CD4-positive, alpha-beta T cell treated with Interleukin-4 for 1 hour (primary cell): Measurements from ENCODE around the gene CGB1.

ENCODE experiments used
- DNase-seq, 2 donors: peaks; one replicate each; pipeline ENCODE4 v3.0.0-alpha.2; 2020 to 2022

The CGB1 gene

DNA sequence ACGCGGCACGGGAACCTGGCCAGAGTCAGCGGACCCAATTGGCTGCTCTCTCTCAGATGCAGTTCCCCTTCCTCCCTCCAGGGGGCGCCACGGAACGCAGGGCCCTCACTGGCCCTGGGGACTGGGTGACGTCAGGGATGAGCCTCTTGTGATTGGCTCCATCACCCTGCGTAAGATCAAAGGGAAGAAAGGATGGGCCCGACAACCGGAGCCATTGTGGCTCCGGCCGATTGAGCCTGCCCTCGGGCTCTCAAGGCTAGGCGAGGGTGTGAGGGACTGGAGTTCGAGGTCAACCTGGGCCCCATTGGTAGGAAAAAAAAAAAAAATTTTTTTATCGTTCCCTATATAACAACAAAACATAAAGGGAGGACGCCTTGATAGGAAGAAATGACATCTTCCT is at the start of gene CGB1:
Gene CGB1 (minus strand): TSS at position 81 of the 400 bp plus-strand sequence. CDS start 184 bp downstream, outside the sequence.
- peak; percentile 22 to 32 for DNase-seq

DNA sequence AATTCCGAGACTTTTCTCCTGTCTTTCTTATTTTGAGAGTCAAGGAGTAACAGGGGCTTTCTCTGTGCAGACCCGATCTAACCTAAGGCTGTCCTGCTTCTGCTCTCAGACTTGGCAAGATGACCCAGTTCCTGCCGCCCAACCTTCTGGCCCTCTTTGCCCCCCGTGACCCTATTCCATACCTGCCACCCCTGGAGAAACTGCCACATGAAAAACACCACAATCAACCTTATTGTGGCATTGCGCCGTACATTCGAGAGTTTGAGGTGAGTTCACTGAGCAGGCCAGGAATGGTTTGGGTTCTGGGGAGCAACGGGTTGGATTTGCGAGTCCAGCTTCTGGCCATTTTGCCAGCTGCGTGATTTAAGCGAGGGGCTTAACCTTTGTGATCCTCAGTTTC is 49.6 kb upstream of the CGB1 start:
- DNase-seq = no peak

DNA sequence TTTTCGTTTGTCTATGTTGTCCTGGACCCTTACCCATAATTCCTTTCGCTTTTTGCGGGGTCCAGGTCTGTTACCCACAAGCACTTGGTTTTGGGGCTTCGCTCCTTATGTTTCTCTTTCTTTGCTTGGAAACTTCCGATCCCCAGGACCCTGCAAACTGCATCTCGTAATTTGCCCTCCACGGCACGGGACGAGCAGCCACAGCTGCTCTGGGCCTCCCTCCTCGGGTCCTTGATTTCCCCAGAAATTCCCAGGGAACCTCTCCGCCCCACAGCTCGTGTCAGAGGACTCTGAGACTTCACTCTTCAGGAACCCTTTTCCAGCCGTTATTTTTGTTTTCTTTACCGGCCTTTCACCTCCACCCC is 49.2 kb upstream of the CGB1 start:
- DNase-seq = no peak

DNA sequence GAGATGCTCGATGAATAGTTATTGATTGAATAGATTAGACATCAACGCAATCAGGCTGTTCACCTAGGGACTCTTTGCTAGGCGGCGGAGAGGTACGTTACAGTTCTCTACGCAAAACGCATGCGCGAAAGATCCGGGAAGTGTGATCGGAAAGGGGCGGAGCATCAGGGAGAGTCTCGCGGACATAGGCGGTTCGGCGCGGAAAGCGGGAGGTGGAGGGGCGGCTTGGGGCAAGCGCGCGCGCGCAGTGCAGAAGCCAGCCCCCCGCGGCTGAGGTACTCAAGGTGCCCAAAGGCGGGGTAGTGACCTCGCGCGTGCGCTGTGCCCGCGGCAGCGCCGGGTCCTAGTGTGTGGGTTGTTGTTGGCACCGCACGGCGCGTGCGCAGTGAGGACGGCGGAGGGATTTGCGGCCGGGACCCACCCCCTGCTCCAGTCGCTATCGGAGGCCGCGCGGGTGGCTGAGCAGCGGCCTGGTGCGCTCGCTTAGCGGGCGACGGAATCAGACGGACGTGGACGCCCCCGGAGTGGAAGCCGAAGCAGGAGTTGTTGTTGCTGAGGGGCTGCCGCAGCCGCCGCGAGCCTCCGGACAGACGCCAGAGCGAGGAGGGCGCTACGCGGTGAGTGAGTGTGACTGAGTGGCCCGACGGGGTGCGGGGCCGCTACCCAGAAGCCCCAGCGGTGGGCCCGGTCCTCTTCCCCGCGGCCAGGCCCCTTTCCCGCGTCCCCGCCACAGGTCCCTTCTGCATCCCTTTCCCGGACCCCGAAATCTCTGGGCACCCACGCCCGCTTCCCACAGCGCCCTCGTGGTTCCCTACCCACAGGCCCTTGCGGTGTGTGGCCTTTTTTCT is 48.5 kb upstream of the CGB1 start, which contains the start of gene SNRNP70:
Gene SNRNP70 (plus strand): TSS at position 432 of the 848 bp plus-strand sequence. CDS start 964 bp downstream, outside the sequence.
- DNase-seq = peak; percentile 99 to 100

DNA sequence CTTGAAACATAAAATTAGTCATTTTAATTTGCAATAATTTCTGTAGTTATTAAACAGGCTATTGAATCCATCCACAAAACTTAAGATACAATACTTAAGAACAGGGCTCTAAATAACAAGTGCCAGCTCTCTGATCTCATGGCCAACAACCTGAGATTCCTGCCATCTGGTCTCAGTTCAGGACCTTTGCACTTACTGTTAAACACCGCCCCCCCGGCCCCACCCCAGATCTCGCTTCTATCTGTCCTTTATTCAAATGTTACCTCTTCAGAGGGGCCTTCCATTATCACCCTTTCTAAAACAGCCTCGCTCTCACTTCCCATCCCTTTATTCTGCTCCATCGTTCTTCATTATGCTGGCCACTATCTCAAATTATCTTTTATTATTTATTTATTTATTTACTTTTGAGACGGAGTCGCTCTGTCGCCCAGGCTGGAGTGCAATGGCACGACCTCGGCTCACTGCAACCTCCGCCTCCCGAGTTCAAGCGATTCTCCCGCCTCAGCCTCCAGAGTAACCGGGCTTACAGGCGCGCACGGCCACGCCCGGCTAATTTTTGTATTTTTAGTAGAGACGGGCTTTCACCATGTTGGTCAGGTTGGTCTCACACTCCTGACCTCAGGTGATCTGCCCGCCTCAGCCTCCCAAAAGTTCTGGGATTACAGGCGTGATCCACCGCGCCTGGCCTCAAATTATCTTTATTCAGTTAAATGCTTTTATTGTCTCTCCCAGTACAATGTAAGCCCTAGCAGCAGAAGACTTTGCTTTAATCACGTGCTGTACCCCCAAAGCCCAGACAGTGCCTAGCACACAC is 47.7 kb upstream of the CGB1 start:
- no peak for DNase-seq

DNA sequence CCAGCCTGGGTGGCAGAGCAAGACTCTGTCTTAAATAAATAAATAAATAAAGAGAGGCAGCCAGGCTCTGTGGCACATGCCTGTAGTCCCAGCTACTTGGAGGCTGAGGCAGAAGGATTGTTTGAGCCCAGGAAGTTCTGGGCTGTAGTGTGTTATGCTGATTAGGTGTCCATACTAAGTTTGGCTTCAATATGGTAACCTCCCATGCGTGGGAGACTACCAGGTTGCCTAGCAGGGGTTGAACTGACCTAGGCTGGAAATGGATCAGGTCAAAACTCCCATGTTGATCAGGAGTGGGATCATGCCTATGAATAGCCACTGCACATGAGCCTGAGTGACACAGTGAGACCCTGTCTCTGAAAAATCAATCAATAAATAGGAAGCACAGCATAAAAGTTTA is 44.6 kb upstream of the CGB1 start:
- DNase-seq = no peak

DNA sequence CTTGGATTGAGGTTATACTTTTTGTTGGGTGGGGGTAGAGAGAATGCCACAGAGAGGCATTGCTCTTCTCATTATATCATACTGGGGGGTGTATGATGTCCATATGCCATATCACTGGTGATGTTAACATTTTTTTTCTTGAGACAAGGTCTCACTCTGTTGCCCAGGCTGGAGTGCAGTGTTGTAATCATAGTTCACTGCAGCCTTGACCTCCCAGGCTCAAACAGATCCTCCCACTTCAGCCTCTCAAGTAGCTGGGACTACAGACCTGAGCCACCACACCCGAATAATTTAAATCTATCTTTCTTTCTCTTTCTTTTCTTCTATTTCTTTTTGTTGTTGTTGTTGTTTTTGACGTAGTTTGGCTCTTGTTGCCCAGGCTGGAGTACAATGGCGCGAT is 43.7 kb upstream of the CGB1 start:
- no peak for DNase-seq

DNA sequence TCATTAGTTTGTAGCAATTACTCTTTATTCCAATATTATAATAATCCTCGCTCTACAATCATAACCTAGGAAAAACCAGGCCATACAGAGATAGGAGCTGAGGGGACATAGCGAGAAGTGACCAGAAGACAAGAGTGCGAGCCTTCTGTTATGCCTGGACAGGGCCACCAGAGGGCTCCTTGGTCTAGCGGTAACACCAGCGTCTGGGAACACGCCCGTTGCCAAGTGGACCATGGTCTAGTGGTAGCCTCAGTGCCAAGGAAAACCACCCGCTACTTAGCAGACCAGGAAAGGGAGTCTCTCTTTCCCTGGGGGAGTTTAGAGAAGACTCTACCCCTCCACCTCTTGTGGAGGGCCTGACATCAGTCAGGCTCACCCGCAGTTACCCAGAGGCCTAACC is 38.2 kb upstream of the CGB1 start:
- DNase-seq = peak in 1 of 2 donors; percentile 35

DNA sequence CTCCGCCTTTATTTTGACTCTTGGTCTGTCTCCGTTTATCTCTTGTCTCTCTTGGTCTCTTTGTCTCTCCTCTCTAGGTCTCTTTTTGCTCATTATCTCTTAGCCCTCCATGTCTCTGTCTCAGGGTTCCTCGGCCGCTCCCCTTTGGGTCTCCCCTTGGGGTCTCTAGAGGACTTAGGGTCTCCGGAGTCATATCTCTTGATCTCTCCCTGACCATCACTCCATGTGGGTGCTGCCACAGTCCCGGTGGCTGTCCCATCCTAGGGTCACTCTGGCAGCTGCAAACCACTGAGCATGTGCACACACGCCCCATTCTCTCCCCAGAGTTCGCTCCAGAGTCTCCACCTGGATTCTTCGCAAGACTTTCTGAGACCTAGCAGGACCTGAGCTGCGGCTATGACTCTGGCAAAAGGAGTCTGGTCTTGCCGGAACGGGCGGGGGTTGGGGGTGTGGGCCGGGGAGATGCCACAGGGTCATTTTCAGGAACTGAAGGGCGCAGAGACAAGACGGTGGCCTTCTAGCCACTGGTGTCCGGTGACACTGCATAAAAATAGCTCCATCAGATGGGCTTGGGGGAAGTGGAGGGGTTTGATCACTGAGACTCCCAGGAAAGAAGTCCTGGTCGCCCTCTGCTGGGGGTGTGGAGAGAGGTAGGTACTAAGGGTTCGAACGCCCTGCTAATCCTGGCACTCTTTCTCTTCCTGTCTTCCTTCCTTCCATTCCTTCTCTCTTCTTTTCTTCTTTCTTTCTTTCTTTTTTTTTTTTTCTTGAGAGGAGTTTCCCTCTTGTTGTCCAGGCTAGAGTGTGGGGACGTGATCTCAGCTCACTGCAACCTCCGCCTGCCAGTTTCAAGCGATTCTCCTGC is 37.1 kb upstream of the CGB1 start:
- DNase-seq = no peak

DNA sequence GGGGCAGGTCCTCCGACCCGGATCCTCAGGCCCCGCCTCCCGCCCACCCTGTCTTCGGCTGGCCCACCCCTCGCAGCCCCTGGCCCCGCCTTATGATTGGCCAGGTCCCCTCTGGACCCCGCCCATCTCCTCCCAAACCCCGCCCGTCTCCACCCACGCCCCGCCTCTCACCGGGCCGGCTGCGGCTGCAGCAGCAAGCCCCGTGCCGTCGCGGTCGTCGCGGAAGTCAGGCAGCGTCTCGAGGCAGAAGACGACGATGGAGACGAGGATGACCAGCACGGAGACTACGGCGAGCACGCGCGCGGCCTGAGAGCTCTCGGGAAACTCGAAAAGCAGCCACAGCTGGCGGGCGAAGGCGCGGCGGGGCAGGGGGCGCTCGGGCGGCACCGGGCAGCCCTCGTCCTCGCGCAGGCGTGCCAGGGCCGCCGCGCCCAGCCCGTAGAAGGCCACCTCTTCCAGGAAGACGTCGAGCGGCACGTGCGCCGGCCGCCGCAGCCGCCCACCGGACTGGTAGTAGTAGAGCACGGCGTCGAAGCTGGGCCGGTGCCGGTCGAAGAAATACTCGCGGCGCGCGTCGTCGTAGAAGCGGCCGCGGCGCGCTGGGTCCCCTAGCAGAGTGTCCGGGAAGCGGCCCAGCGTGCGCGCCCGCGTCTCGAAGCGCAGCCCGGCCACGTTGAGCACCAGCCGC is 35.3 kb upstream of the CGB1 start:
- DNase-seq = no peak

DNA sequence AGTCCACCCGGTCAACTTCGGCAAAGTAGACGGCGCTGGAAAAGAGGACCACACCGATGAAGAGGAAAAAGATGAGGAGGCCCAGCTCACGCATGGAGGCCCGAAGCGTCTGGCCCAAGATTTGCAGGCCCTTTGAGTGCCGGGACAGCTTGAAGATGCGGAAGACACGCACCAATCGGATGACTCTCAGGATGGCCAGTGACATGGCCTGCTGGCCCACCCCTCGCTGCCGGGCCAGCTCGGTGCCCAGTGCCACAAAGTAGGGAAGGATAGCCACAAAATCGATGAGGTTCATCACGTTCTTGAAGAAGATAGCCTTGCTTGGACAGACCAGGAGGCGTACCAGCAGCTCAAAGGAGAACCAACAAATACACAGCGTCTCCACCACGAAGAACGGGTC is 33.7 kb upstream of the CGB1 start:
- DNase-seq = no peak

DNA sequence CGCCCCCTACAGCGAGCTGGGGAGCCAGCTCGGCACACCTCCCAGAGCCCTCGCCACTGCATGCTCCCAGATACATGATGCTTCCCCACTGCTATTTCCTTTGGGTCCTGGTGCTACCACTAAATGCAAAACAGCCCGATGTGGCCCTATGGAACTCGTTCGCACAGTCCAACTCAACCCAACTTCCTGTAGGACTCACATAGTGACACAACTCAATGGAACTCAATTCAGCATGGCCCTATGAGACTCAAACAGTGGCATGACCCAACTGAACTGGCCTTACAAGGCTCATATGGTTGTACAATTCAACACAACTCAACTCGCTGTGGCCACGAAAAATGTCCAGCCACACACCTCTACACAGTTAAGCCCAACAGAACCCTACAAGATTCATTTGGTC is 32.3 kb upstream of the CGB1 start:
- DNase-seq = no peak

DNA sequence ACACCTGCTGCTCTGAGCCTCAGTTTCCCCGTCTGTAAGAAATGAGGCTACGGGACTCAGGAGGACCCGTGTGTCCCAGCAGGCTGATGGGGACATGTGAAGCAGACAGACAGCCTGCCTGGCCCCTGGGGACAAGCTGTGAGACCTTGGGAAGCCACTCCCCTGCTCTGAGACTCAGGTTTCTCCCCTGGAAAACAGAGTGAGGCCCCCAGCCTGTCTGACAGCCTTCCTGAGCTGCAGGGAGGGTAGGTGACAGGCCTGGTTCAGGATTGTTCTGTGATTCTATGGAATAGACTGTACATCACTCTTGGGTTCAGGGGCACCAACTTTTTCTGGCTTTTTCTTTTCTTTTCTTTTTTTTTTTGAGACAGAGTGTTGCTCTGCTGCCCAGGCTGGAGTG is 30.9 kb upstream of the CGB1 start:
- DNase-seq = no peak

DNA sequence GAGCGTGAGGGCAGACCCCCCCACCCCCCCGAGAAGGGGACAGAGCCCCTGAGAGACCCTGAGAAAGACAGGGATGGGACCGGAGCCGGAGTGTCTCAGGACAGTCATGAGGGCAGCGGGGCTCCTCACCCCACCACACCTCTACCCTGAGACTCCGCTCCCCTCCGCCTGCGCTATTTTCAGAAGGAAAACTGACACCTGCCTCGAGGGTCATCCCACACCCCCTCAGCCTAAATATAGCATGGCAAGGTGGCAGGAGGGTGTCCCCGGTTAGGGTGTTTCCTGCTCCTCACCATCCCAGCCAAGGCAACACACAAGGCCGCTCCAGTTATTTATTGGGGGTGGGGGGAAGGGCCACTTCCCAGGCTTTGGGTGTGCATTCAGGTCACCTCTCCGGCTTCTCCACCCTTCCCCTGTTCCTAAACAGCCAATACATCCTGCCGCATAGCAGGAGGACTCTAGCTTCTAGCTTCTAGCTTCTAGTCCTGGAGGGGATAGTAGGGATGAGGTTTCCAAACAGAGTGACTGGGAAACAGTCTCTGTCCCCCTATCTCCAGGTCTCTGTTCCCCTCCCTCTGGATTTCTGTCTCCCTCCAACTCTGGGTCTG is 29.3 kb upstream of the CGB1 start:
- no peak for DNase-seq

DNA sequence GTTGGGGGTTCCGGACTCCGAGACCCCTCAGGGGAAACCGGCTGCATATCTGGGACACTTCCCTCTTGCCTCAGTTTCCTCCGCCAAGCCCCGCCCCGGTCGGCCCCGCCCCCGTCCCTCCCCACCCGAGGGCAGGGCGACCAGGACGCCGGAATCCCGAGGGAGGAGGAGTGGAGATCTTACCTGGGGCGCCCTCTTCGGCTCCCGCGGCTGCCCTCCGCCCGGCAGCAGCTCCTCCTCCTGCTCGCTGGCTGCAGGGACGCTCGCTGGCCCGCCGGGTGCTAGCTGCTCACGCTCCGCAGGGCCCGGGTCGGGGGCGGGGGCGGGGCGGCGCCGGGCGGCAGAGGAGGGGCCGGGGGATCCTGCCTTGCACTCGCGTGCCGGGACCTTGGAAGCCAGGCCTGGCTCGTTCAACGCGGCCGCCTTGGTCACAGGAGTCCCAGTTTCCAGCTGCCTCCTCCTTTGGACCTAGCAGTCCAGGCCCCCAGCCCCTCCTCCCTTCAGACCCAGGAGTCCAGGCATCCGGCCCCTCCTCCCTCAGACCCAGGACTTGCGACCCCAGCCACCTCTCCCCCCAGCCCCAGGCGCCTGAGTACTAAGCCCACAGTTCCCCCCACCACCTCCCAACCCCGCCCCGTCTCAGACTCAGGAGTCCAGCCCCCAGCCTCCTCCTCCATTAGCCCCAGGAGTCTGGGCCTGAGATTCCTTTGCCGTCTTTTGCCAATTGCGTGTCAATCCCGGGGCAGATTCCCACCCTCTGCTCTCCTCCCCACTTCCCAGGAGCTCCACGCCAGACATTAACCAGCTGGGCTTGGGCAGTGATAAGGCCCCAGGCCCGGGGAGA is 28.3 kb upstream of the CGB1 start, which contains the start of gene NTF4:
Gene NTF4 (minus strand): TSS at position 51 of the 844 bp plus-strand sequence. CDS start 2,821 bp downstream, outside the sequence.
- DNase-seq = no peak

DNA sequence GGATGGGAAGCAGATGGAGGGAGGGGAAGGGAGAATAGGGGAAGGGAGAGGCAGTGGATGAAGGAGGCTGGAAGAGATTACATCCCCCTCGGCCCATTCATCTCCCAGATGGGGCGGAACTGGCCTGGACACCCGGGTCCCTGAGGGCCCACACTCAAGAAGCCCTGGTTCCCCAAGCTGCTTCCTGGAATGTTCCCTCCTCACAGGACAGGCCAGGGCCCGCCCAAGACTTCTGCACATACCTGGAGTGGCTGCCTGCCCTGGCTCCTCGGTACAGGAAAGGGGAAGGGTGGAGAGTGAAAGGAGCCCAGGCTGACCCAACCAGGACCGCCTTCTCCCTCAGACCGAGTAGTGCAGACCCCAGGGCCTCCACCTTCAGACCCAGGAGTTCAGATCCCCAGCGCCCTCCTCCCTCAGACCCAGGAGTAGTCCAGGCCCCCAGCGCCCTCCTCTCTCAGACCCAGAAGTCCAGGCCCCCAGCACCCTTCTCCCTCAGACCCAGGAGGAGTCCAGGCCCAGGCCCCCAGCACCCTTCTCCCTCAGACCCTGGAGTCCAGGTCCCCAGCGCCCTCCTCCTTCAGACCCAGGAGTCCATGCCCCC is 27.4 kb upstream of the CGB1 start:
- DNase-seq = no peak

DNA sequence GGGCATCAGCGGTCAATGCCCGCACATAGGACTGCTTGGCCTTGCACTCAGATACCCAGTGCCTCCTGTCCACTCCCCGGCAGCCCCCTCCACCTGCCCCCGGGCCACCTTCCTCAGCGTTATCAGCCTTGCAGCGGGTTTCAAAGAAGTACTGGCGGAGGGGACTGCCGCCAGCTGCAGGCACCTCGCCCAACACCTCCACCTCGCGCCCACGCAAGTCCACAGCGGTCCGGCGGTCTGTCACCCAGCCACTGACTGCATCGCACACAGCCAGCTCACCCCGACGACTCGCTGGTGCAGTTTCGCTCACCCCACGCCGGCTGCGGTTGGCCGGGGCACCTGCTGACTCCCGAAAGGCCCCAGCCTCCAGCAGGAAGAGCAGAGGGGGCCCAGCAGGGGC is 24.8 kb upstream of the CGB1 start:
- no peak for DNase-seq

DNA sequence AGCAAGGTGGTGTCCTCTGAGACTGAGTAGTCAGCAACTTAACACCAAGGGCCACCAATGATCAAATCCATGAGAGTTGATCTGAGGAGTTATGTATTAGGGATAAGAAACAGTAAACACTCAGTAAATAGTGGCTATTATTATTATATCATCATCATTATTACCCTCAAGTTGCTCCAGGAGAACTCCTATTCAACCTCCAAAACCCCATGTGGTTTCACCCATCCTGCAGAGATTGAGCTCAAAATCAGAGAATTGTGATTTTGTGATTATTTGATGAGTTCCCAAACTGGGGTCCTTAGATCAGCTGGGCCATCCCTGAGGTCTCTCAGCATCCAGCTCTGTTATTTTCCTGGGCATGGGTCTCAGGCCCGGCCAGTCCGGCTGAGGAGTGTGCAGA is 24.3 kb upstream of the CGB1 start:
- no peak for DNase-seq

DNA sequence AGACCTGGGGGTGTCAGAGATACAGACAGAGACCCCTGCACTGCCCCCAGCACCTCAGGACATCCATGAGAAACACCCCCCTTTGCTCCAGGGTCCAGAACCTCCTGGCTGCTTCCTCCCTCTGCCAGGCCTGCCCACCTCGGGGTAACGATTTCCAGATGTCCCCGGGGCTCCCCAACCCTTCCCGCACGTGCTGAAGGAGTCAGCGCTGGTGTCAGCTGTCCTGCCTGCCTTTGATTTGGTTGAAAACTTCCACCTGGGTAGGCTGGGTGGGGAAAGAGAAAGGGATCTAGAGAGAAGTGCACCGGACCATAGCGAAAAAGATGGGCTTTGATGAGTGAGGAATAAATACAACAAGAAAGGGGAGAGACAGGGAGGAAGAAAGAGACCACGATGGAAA is 22.4 kb upstream of the CGB1 start:
- DNase-seq = no peak

DNA sequence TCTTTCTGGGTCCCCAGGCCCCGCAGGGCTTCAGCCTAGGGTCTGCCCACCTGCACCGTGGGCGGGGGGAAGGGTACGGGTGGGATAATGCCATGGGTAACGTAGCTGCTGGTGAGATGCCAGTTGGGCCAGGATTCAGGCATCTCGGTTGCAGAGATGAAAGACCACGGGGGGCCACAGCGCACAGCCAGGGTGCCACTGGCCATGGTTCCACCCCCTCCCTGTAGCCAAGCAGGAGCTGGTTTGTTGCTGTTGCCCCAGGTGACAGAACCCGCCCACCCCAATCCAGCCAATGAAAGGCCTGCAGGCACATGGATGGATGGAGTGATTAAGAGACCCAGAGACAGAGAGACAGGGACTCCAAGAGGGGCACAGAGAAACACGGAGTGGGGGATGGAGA is 21.9 kb upstream of the CGB1 start:
- no peak for DNase-seq
